HepG2 (cell line): Measurements from ENCODE around the gene LEMD2. TPM values are rescaled to one million over a fixed set of nuclear protein-coding genes. Genes with fewer than 3 reads are reported as not detected.

Source experiments
- ATAC-seq: fragments of 200-7000 bp; cut with Tn5 transposase; 3 replicates; pipeline ENCODE4 v1.9.1; 2020; ENCODE audit warnings: mild to moderate bottlenecking, moderate library complexity
- BruUV-seq: library from RNA; stranded (reverse); fragments of 400-500 nt; replicated peaks from 2 replicates; lab custom pipeline; 2021; lab: Mats Ljungman, UMichigan
- CTCF ChIA-PET: fragments of 300-600 bp; formaldehyde crosslinking; extraction: SDS; loops from one replicate; lab custom pipeline; 2021; ENCODE audit warnings: low total read pairs, inconsistent platforms, low intra/inter-chr PET ratio; lab: Yijun Ruan, JAX
- POLR2A ChIA-PET: fragments of 350-600 bp; sonication (Branson Sonifier 250); formaldehyde crosslinking; loops from one replicate; lab custom pipeline; 2020; ENCODE audit warnings: antibody characterized with exemption, inconsistent platforms; lab: Yijun Ruan, JAX
- DNase-seq: peaks from one replicate; pipeline ENCODE4 v3.0.0-alpha.2; 2015; ENCODE audit warnings: low spot score
- FAIRE-seq: peaks from 3 replicates; lab custom pipeline; 2011; peaks lifted over from hg19 to GRCh38; lab: Jason Lieb, UNC
- H2AFZ ChIP-seq: one replicate; pipeline ENCODE4 v1.6.1; 2011; ENCODE audit warnings: low read length, inconsistent platforms
- H3K27ac ChIP-seq: fragments of 300-600 bp; 3 replicates; pipeline ENCODE4 v1.8.0; 2011; ENCODE audit warnings: mixed run types, mild to moderate bottlenecking, mixed read lengths, low read length, inconsistent platforms; ENCODE audit not compliant: insufficient read depth; ENCODE audit errors: extremely low read length
- H3K27me3 ChIP-seq, 2 experiments: fragments of 200-600 bp in 1 of 2; 2 replicates in 1 of 2; 3 replicates in 1 of 2; pipeline versions ENCODE4 v1.6.0 to v1.8.0; 2011; ENCODE audit warnings: low read length in 2 of 2, mild to moderate bottlenecking in 2 of 2, moderate library complexity in 2 of 2, inconsistent platforms in 1 of 2; ENCODE audit not compliant: insufficient read depth in 2 of 2, control insufficient read depth in 1 of 2
- H3K36me3 ChIP-seq, 2 experiments: fragments of 200-600 bp in 1 of 2; replicated peaks in 1 of 2; 2 replicates in 1 of 2; 3 replicates in 1 of 2; pipeline versions ENCODE4 v1.5.1 to v1.8.0; 2011; ENCODE audit warnings: low read length in 2 of 2, inconsistent platforms in 1 of 2; ENCODE audit not compliant: insufficient read depth in 2 of 2, control insufficient read depth in 1 of 2
- H3K4me1 ChIP-seq: 2 replicates; pipeline ENCODE4 v1.5.1; 2012; ENCODE audit warnings: low read length, inconsistent platforms; ENCODE audit not compliant: insufficient read depth
- H3K4me2 ChIP-seq: 2 replicates; pipeline ENCODE4 v1.6.0; 2011; ENCODE audit warnings: low read depth, low read length, inconsistent platforms
- H3K4me3 ChIP-seq, 3 experiments: fragments of 200-600 bp in 1 of 3; sonication (generic), shearing (Covaris generic) in 1 of 3; replicated peaks in 1 of 3; 2 replicates each; pipeline ENCODE4 v1.5.1; 2011 to 2016; ENCODE audit warnings: low read length in 3 of 3, inconsistent platforms in 2 of 3, low read depth in 2 of 3, mild to moderate bottlenecking in 2 of 3, control low read depth in 1 of 3, mixed read lengths in 1 of 3; ENCODE audit not compliant: insufficient read depth in 1 of 3
- H3K79me2 ChIP-seq: one replicate; pipeline ENCODE4 v1.6.1; 2011; ENCODE audit warnings: low read length, inconsistent platforms; ENCODE audit not compliant: insufficient read depth
- H3K9ac ChIP-seq: 2 replicates; pipeline ENCODE4 v1.6.0; 2011; ENCODE audit warnings: mild to moderate bottlenecking, low read depth, low read length, inconsistent platforms; ENCODE audit not compliant: insufficient read depth
- H3K9me3 ChIP-seq: 2 replicates; pipeline ENCODE4 v1.5.1; 2012; ENCODE audit warnings: mild to moderate bottlenecking, low read length
- H4K20me1 ChIP-seq: 2 replicates; pipeline ENCODE4 v1.6.0; 2011; ENCODE audit warnings: inconsistent platforms, mild to moderate bottlenecking, low read length, moderate library complexity; ENCODE audit not compliant: insufficient read depth
- BCL6 ChIP-seq: IDR thresholded peaks from 2 replicates; pipeline ENCODE4 v1.6.1; 2016; ENCODE audit warnings: missing genetic modification reagents, missing compliant biosample characterization
- CTCF ChIP-seq: sonication (generic); formaldehyde crosslinking; IDR thresholded peaks from 2 replicates; pipeline ENCODE4 v1.5.0; 2020; ENCODE audit warnings: mild to moderate bottlenecking, missing genetic modification reagents, moderate library complexity
- DRAP1 ChIP-seq: IDR thresholded peaks from 2 replicates; pipeline ENCODE4 v1.6.1; 2016; ENCODE audit warnings: missing genetic modification reagents, missing compliant biosample characterization
- FOSL1 ChIP-seq: sonication (generic); formaldehyde crosslinking; IDR thresholded peaks from 2 replicates; pipeline ENCODE4 v1.9.0; 2021; ENCODE audit warnings: missing genetic modification reagents, borderline replicate concordance
- FOXA3 ChIP-seq: IDR thresholded peaks from 2 replicates; pipeline ENCODE4 v1.6.1; 2016; ENCODE audit warnings: missing genetic modification reagents, missing compliant biosample characterization
- GTF3A ChIP-seq: sonication (generic); formaldehyde crosslinking; conservative IDR thresholded peaks from 2 replicates; pipeline ENCODE4 v1.4.0; 2020; ENCODE audit warnings: mild to moderate bottlenecking, missing genetic modification reagents
- MBNL3 ChIP-seq: fragments of 250-450 bp; sonication (Bioruptor Pico); conservative IDR thresholded peaks from 2 replicates; pipeline ENCODE4 v1.8.0; 2022; ENCODE audit warnings: mild to moderate bottlenecking, inconsistent platforms
- MTA1 ChIP-seq: sonication (generic); formaldehyde crosslinking; IDR thresholded peaks from 2 replicates; pipeline ENCODE4 v1.4.0; 2020; ENCODE audit warnings: missing genetic modification reagents, mild to moderate bottlenecking, borderline replicate concordance
- PLRG1 ChIP-seq: fragments of 450-650 bp; conservative IDR thresholded peaks from 2 replicates; pipeline ENCODE4 v1.6.1; 2016
- PPARG ChIP-seq: conservative IDR thresholded peaks from 2 replicates; pipeline ENCODE4 v1.6.1; 2016; ENCODE audit warnings: missing biosample characterization, missing genetic modification reagents
- RBFOX2 ChIP-seq: fragments of 200-400 bp; formaldehyde crosslinking; IDR thresholded peaks from 2 replicates; pipeline ENCODE4 v1.6.1; 2017; ENCODE audit warnings: low read depth, mild to moderate bottlenecking, low read length
- ZBTB8A ChIP-seq: sonication (generic); formaldehyde crosslinking; IDR thresholded peaks from 2 replicates; pipeline ENCODE4 v1.4.0; 2020; ENCODE audit warnings: mild to moderate bottlenecking, low read depth, missing genetic modification reagents, borderline replicate concordance
- ZNF296 ChIP-seq: sonication (generic); formaldehyde crosslinking; conservative IDR thresholded peaks from 2 replicates; pipeline ENCODE4 v1.5.0; 2020; ENCODE audit warnings: mild to moderate bottlenecking, missing genetic modification reagents
- ZNF343 ChIP-seq: sonication (generic); formaldehyde crosslinking; IDR thresholded peaks from 2 replicates; pipeline ENCODE4 v1.4.0; 2020; ENCODE audit warnings: mild to moderate bottlenecking, missing genetic modification reagents
- ZNF362 ChIP-seq: sonication (generic); formaldehyde crosslinking; IDR thresholded peaks from 2 replicates; pipeline ENCODE4 v1.4.0; 2020; ENCODE audit warnings: missing genetic modification reagents, mild to moderate bottlenecking, borderline replicate concordance
- ZNF879 ChIP-seq: sonication (generic); formaldehyde crosslinking; IDR thresholded peaks from 2 replicates; pipeline ENCODE4 v1.8.1; 2023; ENCODE audit warnings: missing genetic modification reagents
- WGBS: methylation state at CpG from one replicate; pipeline ENCODE4 v1.1.6; 2017; ENCODE audit warnings: low lambda C conversion rate; 5-methylcytosine and 5-hydroxymethylcytosine counted together
- in situ Hi-C: cut with HindIII; loops from 2 replicates; pipeline ENCODE4 v1.10.0; 2017; ENCODE audit warnings: low pct_unique_long_range_greater_than_20kb; ENCODE audit not compliant: extremely low pct_ligation_motif_present
- intact Hi-C: fragments of 100-400 bp; cut with micrococcal nuclease; formaldehyde crosslinking; loops from one replicate; pipeline ENCODE4 v1.10.0; 2022; ENCODE audit not compliant: unreplicated experiment
- polyA plus RNA-seq, 8 experiments: library from polyadenylated mRNA; depleted of rRNA in 3 of 8; stranded (reverse) in 7 of 8; unstranded in 1 of 8; fragments of >200 nt; fragmentation: Illumina TruSeq in 4 of 8; extraction: Trizol in 4 of 8; gene quantifications; 2 replicates each; pipeline versions ENCODE4 v1.2.1 to v1.2.3, GENCODE V29; 2011 to 2016; ENCODE audit warnings: low read depth in 4 of 8, missing spikeins in 1 of 8, mixed read lengths in 1 of 8; ENCODE audit not compliant: insufficient read depth in 1 of 8
- total RNA-seq, 5 experiments: library from RNA; depleted of rRNA; stranded (reverse); fragments of >200 nt; fragmentation: Illumina TruSeq; extraction: Trizol; gene quantifications; 2 replicates each; pipeline ENCODE4 v1.2.3, GENCODE V29; 2016; ENCODE audit warnings: low read depth in 1 of 5

Gene LEMD2
- total and polyA plus RNA-seq, 2 of the 13 experiments (the other 11 are each of a cell fraction or from before 2014, with no cell fraction given), result 45.2 to 62.9 TPM

- ChIA-PET POLR2A (interaction anchor here (0.8 to 2.5 kb wide), 4 partner anchors 9 to 41 kb away, joined by 3 to 39 read pairs (median 10); partner anchors contain the start of gene UQCC2), CTCF (no interaction called here)
- peaks cover 33% of the 10 kb centered on the region for H3K4me1 ChIP-seq
- peak; percentile 33 for ATAC-seq
- no peak overlapping the region for H3K27ac ChIP-seq
- no peaks in the 10 kb centered on the region for H3K79me2 ChIP-seq
- H3K36me3 ChIP-seq, result no peaks in the 10 kb centered on the region
- BruUV-seq, result no TSS peak
- no peak for FAIRE-seq
- in situ Hi-C loops, result no loop called here
- H4K20me1 ChIP-seq, result no peaks in the 10 kb centered on the region
- no peak overlapping the region for H3K4me3 ChIP-seq
- WGBS, result 35% methylated on average over 10 of the region's 15 CpGs
- 0 out of 2 replicates have a peak overlapping the region, but pooled peaks have one; percentile 46 for H3K4me2 ChIP-seq
- H3K9ac ChIP-seq, result no peak overlapping the region
- H3K27me3 ChIP-seq, result peaks cover 4 to 29% of the 10 kb centered on the region in 2 experiments; a peak in 4 of 5 replicates
- no peak overlapping the region for H2AFZ ChIP-seq
- intact Hi-C loops, result no loop called here
- DNase-seq, result no peak
- H3K9me3 ChIP-seq, result no peaks in the 10 kb centered on the region
- TF ChIP-seq FOXA3 (CRISPR knock-in tag) (no peak), FOSL1 (CRISPR knock-in tag) (no peak), ZNF296 (CRISPR knock-in tag) (no peak), CTCF (CRISPR knock-in tag) (no peak), ZNF362 (CRISPR knock-in tag) (0 out of 2 replicates have a peak, but pooled peaks have one; percentile 11), RBFOX2 (no peak), DRAP1 (no peak), PLRG1 (no peak), MTA1 (CRISPR knock-in tag) (0 out of 2 replicates have a peak, but pooled peaks have one; percentile 23), ZNF343 (CRISPR knock-in tag) (0 out of 2 replicates have a peak, but pooled peaks have one; percentile 51), BCL6 (no peak), GTF3A (no peak), ZBTB8A (CRISPR knock-in tag) (no peak), PPARG (CRISPR knock-in tag) (no peak), ZNF879 (CRISPR knock-in tag) (no peak), MBNL3 (CRISPR knock-in tag) (no peak)
Observed at GRCh38 chr6:33751771-33752645, 36.9 kb downstream of the LEMD2 start.
